HG02623 (cell line): ENCODE results near the gene ATP8A2.

ENCODE experiments used
- ATAC-seq: cut with Tn5 transposase; IDR thresholded peaks from one replicate; pipeline ENCODE4 v1.9.1; 2021; ENCODE audit warnings: moderate library complexity; ENCODE audit not compliant: unreplicated experiment

ATP8A2 gene

GRCh38 chr13:26022538-26023292 lies 650.9 kb downstream of the ATP8A2 start:
- no peak for ATAC-seq

GRCh38 chr13:26024558-26024957 lies 652.8 kb downstream of the ATP8A2 start:
- ATAC-seq, result no peak

DNA sequence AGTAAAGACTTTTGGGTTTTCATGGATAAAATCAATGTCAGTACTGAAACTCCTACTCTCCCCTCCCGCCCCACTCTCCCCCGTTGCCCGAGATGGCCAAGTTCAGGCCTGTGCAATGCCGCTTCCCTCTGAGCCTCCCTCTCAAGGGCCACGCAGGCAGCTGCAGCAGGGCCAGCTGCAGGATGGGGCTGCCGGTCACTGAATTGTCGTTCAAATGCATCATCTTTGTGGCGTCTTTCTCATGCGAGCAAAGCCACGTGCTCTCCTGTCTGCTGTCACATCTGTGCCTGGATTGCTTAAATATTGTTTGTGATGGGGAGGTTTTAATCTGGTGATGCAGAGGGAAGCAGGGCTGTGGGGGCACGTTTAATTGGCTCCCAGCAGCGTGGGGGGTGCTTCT lies 653.4 kb downstream of the ATP8A2 start:
- ATAC-seq, result no peak

GRCh38 chr13:26025771-26026170 lies 654.0 kb downstream of the ATP8A2 start:
- ATAC-seq, result no peak

DNA sequence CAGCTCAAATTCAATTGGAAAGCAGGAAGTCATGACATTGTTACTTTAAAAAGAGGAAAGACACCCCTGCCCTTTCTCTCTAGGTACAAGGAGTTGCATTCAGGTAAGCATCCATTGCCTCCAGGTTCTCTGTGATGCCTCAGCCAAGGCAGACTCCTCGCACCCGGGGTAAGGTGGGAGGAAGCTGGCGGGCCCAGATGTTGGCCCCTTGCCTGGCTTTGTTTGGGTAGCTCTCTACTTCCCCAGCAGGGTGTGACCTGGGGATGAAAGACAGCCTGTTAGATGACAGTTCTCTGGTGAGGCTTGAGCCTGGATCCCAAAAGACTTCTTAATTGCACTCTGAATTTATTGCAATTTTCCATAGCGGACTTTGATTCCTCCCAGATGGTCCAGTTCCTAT lies 654.4 kb downstream of the ATP8A2 start:
- no peak for ATAC-seq

DNA sequence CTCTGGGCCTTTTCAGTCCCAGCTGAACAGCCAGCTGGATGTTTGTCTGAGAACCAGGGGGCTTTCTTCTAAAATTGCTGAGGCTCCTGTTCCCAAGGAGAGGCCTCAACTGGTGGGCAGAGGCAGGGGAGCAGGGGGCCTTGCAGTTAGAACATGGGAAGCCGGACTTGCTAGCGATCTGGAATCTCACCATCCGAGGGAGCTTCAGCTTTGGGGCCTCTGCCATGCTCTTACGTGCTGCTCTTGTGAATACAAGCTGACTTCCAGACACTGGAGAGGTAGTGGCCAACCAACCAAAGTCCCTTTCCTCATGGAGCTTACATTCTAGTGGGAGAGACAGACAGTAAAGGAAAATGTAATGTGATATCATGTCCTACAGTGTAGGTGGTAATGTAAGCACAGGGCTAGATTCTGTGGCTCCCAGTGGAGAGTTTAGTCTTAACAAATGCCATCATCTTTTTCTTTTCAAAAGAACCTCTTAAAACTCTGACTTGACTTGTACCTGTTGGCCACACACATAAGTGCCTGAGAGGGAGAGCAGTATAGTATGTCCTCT lies 657.9 kb downstream of the ATP8A2 start:
- no peak for ATAC-seq

GRCh38 chr13:26030331-26030730 lies 658.6 kb downstream of the ATP8A2 start:
- ATAC-seq, result no peak

DNA sequence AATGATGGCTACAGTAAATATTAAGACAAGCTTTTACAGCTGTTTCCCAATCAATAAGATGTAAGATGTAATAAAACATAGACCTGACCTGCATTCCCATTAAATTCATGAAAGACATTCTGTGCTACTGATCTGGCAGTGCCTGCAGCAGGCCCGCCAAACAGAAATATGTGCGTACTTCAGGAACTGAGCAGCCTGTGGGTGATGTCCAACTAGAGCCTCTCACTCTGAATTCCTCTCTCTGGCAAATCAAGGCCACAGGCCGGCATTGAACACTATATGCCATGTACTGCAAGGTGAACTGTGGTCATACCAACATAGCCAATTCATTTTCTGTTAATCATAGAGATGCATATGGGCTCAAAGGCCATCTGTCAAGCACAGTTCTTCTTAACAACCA lies 662.2 kb downstream of the ATP8A2 start:
- no peak for ATAC-seq

DNA sequence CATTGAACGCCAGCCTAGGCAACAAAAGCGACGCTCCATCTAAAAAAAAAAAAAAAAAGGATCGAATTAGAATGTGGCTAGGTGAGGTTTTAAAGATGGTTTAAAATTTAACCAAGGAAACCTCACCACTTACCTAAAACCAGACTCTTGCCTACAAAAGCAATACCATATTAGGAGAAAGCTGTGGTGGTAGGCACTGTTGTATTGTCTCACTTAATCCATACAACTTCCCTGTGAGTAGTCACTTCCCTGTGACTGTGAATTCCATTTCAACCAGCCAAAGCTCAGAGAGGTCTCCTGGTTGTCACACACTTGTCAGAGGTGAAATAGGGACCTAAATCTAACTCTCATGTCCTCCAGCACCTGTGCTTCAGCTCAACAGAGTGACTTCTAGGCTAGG lies 664.6 kb downstream of the ATP8A2 start:
- ATAC-seq, result no peak

- no peak for ATAC-seq
Measured at GRCh38 chr13:26037302-26037701, 665.5 kb downstream of the ATP8A2 start.

DNA sequence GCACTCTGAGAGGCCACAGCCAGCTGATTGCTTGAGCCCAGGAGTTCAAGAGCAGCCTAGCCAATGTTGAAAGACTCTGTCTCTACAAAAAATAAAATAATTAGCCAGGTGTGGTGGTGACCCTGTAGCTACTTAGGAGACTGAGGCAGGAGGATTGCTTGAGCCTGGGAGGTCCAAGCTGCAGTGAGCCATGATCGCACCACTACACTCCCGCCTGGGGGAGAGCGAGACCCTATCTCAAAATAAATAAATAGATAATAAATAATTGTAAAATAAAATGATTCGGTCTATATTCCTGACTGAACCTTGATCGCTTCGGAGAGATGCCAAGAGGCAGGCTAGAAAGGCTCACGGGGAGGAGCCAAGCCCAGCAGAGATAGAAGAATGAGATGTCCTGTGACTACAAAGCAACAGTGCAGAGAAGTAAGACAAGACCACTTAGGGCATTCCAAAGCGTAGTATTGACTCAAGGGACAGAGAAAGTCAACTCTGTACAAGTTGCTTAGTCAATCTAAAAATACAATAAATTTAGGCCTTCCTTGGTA lies 667.2 kb downstream of the ATP8A2 start:
- ATAC-seq, result no peak

DNA sequence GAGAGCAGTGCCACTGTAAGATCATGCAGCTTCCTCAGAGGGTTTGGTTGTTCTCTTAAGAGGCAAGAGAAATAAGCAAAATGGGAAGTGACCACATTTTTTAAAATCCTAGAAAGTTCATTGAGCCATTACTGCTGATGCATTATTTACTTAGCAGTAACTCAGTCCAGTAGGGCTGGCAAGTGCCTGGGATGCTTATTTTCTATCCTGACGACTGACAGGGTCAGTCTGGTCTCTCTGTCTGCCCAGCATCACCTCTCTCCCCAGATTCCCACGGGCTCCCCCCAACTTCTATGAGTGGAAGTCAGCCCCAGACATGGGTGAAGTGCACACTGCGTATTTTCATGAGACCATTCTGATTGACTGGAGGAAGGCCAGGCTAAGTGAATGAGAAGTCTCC lies 669.7 kb downstream of the ATP8A2 start:
- no peak for ATAC-seq

GRCh38 chr13:26042785-26043184 lies 671.0 kb downstream of the ATP8A2 start:
- no peak for ATAC-seq

- no peak for ATAC-seq
Measured at GRCh38 chr13:26045142-26045541, 673.4 kb downstream of the ATP8A2 start.

DNA sequence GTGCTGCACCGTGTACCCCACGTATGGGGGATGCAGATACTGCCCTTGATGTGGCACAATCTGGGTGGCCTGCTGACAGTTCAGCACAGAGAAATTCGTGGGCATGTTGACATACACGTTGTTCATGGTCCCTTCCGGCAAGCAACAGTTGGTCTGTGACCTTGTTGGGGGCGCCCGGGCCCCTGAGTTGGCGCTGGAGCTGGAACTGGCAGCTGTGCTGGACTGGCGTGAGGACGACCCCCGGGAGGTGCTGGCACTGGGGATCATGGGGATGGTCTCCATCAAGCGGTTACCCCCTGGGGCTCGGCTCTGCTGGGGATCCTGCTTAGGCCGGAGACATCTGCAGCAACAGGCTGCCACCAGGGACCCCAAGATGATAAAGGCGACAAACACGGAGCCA lies 674.9 kb downstream of the ATP8A2 start:
- no peak for ATAC-seq

- no peak for ATAC-seq
Measured at GRCh38 chr13:26047040-26047439, 675.3 kb downstream of the ATP8A2 start.

DNA sequence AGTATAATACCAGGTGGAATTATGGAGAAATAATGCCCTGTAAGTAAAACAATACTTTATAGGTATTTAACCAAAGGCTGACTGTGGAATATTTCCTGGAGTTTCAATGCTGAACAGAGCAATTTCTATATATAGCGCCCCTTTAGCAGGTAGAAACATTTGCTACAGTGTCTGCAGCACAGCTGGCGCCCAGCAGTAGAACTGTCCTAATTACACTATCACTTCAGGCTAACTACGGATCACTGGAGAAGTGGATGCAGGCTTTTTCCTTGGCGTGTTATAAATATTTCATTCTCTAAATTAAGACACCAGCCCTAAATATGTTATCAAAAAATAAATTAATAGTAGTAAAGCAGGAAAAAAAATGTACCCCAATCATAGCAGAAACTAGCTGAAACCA lies 677.0 kb downstream of the ATP8A2 start:
- no peak for ATAC-seq

GRCh38 chr13:26050568-26051230 lies 678.9 kb downstream of the ATP8A2 start:
- no peak for ATAC-seq

GRCh38 chr13:26051231-26051656 lies 679.5 kb downstream of the ATP8A2 start:
- no peak for ATAC-seq

DNA sequence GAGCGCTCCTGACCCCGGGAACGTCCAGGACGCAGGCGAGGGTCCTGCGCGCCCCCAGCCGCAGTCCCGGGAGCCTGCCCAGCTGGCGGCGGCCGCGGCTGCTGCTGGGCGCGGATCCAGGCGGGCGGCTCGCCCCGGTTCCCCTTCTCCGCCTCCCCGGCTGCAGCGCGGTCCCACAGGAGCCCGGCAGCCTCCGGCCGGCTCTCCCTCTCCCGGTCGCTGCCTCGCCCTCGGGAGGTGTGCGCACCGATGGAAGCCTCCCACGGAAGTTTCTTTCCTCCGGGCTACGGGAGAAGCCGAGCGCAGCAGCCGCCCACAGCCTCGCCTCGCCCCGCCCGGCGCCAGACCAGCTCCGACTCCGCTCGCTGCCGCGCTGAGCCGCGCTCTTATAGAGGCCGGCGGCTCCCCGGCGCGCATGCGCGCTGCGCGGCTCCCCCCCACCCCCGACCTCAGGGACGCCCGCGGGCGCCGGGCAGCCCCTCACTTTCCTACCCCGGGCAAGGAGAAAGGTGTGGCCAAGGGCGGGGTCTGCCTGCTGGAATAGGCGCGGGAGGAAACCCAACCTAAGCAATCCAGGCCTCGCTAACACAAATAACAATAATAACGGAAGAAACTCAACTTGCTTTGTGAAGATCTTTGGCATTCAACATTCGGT lies 680.0 kb downstream of the ATP8A2 start, which contains the start of gene SHISA2:
TSS of gene SHISA2 (minus strand) at position 360 of the 655 bp plus-strand sequence. CDS start 1,041 bp downstream, outside the sequence.
- no peak for ATAC-seq

GRCh38 chr13:26052337-26052736 lies 680.6 kb downstream of the ATP8A2 start:
- no peak for ATAC-seq
